WTC11 (cell line): ENCODE results near the gene MYOF.

Experiments
- ATF6 ChIP-seq: sonication (generic); formaldehyde crosslinking; IDR thresholded peaks from 2 replicates; pipeline ENCODE4 v1.8.1; 2023; ENCODE audit warnings: mild to moderate bottlenecking, missing genetic modification reagents
- ESRRA ChIP-seq: sonication (generic); formaldehyde crosslinking; IDR thresholded peaks from 2 replicates; pipeline ENCODE4 v1.8.1; 2022; ENCODE audit warnings: mild to moderate bottlenecking, missing genetic modification reagents, borderline replicate concordance
- HMGXB4 ChIP-seq: sonication (generic); formaldehyde crosslinking; IDR thresholded peaks from 2 replicates; pipeline ENCODE4 v1.8.1; 2023; ENCODE audit warnings: mild to moderate bottlenecking, moderate library complexity, missing genetic modification reagents
- SMAD3 ChIP-seq: sonication (generic); formaldehyde crosslinking; IDR thresholded peaks from 2 replicates; pipeline ENCODE4 v1.8.0; 2022; ENCODE audit warnings: missing genetic modification reagents, mild to moderate bottlenecking, borderline replicate concordance
- TF ChIP-seq, protein P1 (sequence below): fragments of 200-600 bp; IDR thresholded peaks from 2 replicates; pipeline ENCODE4 v1.8.0; 2022; ENCODE audit warnings: antibody characterized with exemption

- no peak for TF ChIP-seq ATF6 (CRISPR knock-in tag)
- no peak for TF ChIP-seq ESRRA
- TF ChIP-seq, protein P1, sequence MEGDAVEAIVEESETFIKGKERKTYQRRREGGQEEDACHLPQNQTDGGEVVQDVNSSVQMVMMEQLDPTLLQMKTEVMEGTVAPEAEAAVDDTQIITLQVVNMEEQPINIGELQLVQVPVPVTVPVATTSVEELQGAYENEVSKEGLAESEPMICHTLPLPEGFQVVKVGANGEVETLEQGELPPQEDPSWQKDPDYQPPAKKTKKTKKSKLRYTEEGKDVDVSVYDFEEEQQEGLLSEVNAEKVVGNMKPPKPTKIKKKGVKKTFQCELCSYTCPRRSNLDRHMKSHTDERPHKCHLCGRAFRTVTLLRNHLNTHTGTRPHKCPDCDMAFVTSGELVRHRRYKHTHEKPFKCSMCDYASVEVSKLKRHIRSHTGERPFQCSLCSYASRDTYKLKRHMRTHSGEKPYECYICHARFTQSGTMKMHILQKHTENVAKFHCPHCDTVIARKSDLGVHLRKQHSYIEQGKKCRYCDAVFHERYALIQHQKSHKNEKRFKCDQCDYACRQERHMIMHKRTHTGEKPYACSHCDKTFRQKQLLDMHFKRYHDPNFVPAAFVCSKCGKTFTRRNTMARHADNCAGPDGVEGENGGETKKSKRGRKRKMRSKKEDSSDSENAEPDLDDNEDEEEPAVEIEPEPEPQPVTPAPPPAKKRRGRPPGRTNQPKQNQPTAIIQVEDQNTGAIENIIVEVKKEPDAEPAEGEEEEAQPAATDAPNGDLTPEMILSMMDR: no peak
- no peak for TF ChIP-seq HMGXB4 (CRISPR knock-in tag)
- TF ChIP-seq SMAD3: no peak
Measured at GRCh38 chr10:93468461-93469213, 13.5 kb downstream of the MYOF start.
